KOPT-K1 (cell line): ENCODE measurements around the gene OSBPL10.

ENCODE experiments used
- H3K27ac ChIP-seq: fragments of 200-600 bp; sonication (generic); 2 replicates; pipeline ENCODE4 v1.5.1; 2016; ENCODE audit warnings: antibody characterized with exemption, mild to moderate bottlenecking, low read depth, low read length; ENCODE audit not compliant: poor library complexity, severe bottlenecking
- H3K36me3 ChIP-seq: fragments of 200-600 bp; sonication (generic); 2 replicates; pipeline ENCODE4 v1.5.1; 2017; ENCODE audit warnings: antibody characterized with exemption, mild to moderate bottlenecking, low read length, moderate library complexity; ENCODE audit not compliant: insufficient read depth
- H3K9me3 ChIP-seq: fragments of 200-600 bp; sonication (generic); 2 replicates; pipeline ENCODE4 v1.5.1; 2017; ENCODE audit warnings: antibody characterized with exemption, low read length, mild to moderate bottlenecking; ENCODE audit not compliant: insufficient read depth, poor library complexity, severe bottlenecking

Gene OSBPL10

GRCh38 chr3:31750341-31750740, 230.7 kb downstream of the OSBPL10 start:
- Histone ChIP-seq H3K9me3 (no peaks in the 10 kb centered on the region), H3K27ac (no peak overlapping the region), H3K36me3 (no peaks in the 10 kb centered on the region)

- Histone ChIP-seq H3K9me3 (no peaks in the 10 kb centered on the region), H3K36me3 (no peaks in the 10 kb centered on the region), H3K27ac (no peak overlapping the region)
These were observed 232.1 kb downstream of the OSBPL10 start for GRCh38 chr3:31748933-31749295.

GRCh38 chr3:31748281-31748932, 232.7 kb downstream of the OSBPL10 start:
- Histone ChIP-seq H3K9me3 (no peaks in the 10 kb centered on the region), H3K27ac (no peak overlapping the region), H3K36me3 (no peaks in the 10 kb centered on the region)

GRCh38 chr3:31747785-31748184, 233.3 kb downstream of the OSBPL10 start:
- Histone ChIP-seq H3K36me3 (no peaks in the 10 kb centered on the region), H3K9me3 (no peaks in the 10 kb centered on the region), H3K27ac (no peak overlapping the region)

GRCh38 chr3:31744913-31745312, 236.1 kb downstream of the OSBPL10 start:
- no peaks in the 10 kb centered on the region for H3K36me3 ChIP-seq
- no peaks in the 10 kb centered on the region for H3K9me3 ChIP-seq

GRCh38 chr3:31743331-31744089, 237.6 kb downstream of the OSBPL10 start:
- no peaks in the 10 kb centered on the region for H3K36me3 ChIP-seq
- H3K9me3 ChIP-seq, result no peaks in the 10 kb centered on the region
- H3K27ac ChIP-seq, result no peak overlapping the region

More at GRCh38 chr3:31744913-31745312, 236.1 kb downstream of the OSBPL10 start:
- H3K27ac ChIP-seq, result no peak overlapping the region

GRCh38 chr3:31740397-31740796, 240.7 kb downstream of the OSBPL10 start:
- no peak overlapping the region for H3K27ac ChIP-seq
- H3K9me3 ChIP-seq, result no peaks in the 10 kb centered on the region
- H3K36me3 ChIP-seq, result no peaks in the 10 kb centered on the region

- Histone ChIP-seq H3K36me3 (no peaks in the 10 kb centered on the region), H3K27ac (no peak overlapping the region), H3K9me3 (no peaks in the 10 kb centered on the region)
These were observed 242.7 kb downstream of the OSBPL10 start for GRCh38 chr3:31738412-31738811.

- H3K36me3 ChIP-seq, result no peaks in the 10 kb centered on the region
- H3K27ac ChIP-seq, result no peak overlapping the region
- H3K9me3 ChIP-seq, result no peaks in the 10 kb centered on the region
These were observed 245.4 kb downstream of the OSBPL10 start for GRCh38 chr3:31735667-31736066.

GRCh38 chr3:31733234-31733667, 247.8 kb downstream of the OSBPL10 start:
- Histone ChIP-seq H3K9me3 (no peaks in the 10 kb centered on the region), H3K27ac (no peak overlapping the region), H3K36me3 (no peaks in the 10 kb centered on the region)

GRCh38 chr3:31732548-31732947, 248.5 kb downstream of the OSBPL10 start:
- Histone ChIP-seq H3K36me3 (no peaks in the 10 kb centered on the region), H3K27ac (no peak overlapping the region), H3K9me3 (no peaks in the 10 kb centered on the region)

- Histone ChIP-seq H3K36me3 (no peaks in the 10 kb centered on the region), H3K27ac (no peak overlapping the region), H3K9me3 (no peaks in the 10 kb centered on the region)
These were observed 251.5 kb downstream of the OSBPL10 start for GRCh38 chr3:31729573-31729972.

- H3K9me3 ChIP-seq, result no peaks in the 10 kb centered on the region
- no peak overlapping the region for H3K27ac ChIP-seq
- H3K36me3 ChIP-seq, result no peaks in the 10 kb centered on the region
These were observed 252.0 kb downstream of the OSBPL10 start for GRCh38 chr3:31729082-31729481.

GRCh38 chr3:31728403-31728802, 252.7 kb downstream of the OSBPL10 start:
- no peak overlapping the region for H3K27ac ChIP-seq
- H3K9me3 ChIP-seq, result no peaks in the 10 kb centered on the region
- no peaks in the 10 kb centered on the region for H3K36me3 ChIP-seq

- no peak overlapping the region for H3K27ac ChIP-seq
- H3K36me3 ChIP-seq, result no peaks in the 10 kb centered on the region
- no peaks in the 10 kb centered on the region for H3K9me3 ChIP-seq
These were observed 255.1 kb downstream of the OSBPL10 start for GRCh38 chr3:31725976-31726375.

- Histone ChIP-seq H3K27ac (no peak overlapping the region), H3K9me3 (no peaks in the 10 kb centered on the region), H3K36me3 (no peaks in the 10 kb centered on the region)
These were observed 255.5 kb downstream of the OSBPL10 start for GRCh38 chr3:31725568-31725967.
